Lower lobe of right lung (tissue), 2 donors: ENCODE results near the gene TMPRSS2. TPM values are rescaled to one million over a fixed set of nuclear protein-coding genes. Genes with fewer than 3 reads are reported as not detected.
"Not testable (repeated sequence)": the region's sequence is repeated elsewhere in the genome, so short reads cannot be mapped to it uniquely, and the experiment has no call there.

Experiments
- ATAC-seq, 2 donors: fragments of 200-7000 bp; cut with Tn5 transposase; one replicate each; pipeline ENCODE4 v1.9.1; 2020 to 2022; ENCODE audit warnings: mild to moderate bottlenecking in 2 of 2, moderate library complexity in 2 of 2
- DNase-seq: peaks from one replicate; pipeline ENCODE4 v3.0.0-alpha.2; 2020
- H3K27ac ChIP-seq: fragments of 200-600 bp; one replicate; pipeline ENCODE4 v1.8.0; 2022
- H3K27me3 ChIP-seq: fragments of 200-600 bp; one replicate; pipeline ENCODE4 v1.8.0; 2022; ENCODE audit warnings: low read depth
- H3K36me3 ChIP-seq: fragments of 200-600 bp; one replicate; pipeline ENCODE4 v1.8.0; 2022; ENCODE audit warnings: mild to moderate bottlenecking
- H3K4me1 ChIP-seq: fragments of 200-600 bp; one replicate; pipeline ENCODE4 v1.8.0; 2022
- H3K4me3 ChIP-seq: fragments of 200-600 bp; one replicate; pipeline ENCODE4 v1.8.0; 2022; ENCODE audit warnings: mild to moderate bottlenecking
- H3K9me3 ChIP-seq: fragments of 200-600 bp; one replicate; pipeline ENCODE4 v1.8.0; 2022
- intact Hi-C: fragments of 100-400 bp; cut with DNase I; formaldehyde crosslinking; loops from one replicate; pipeline ENCODE4 v1.11.0; 2022
- total RNA-seq: library from RNA; stranded (reverse); fragmentation: NEBNext Ultra II Directional; extraction: Animal tissue kit (Norgen Biotek cat#: 25700); gene quantifications from one replicate; pipeline ENCODE4 v1.2.1, GENCODE V29; 2021
- TF ChIP-seq, protein P1 (sequence below): fragments of 200-600 bp; IDR thresholded peaks from one replicate; pipeline ENCODE4 v1.8.0; 2022; ENCODE audit warnings: antibody characterized with exemption, mild to moderate bottlenecking
- donor health status: DM: no; HTN: yes; CAD: no; lungs with severe emphysema.

TMPRSS2 gene
- total RNA-seq, 1 donor from 2014 or later = 87.7 TPM

- Histone ChIP-seq H3K27ac (peak overlapping the region; percentile 91), H3K27me3 (no peaks in the 10 kb centered on the region), H3K4me1 (peaks cover 38% of the 10 kb centered on the region), H3K9me3 (no peaks in the 10 kb centered on the region), H3K4me3 (no peak overlapping the region), H3K36me3 (no peaks in the 10 kb centered on the region)
- ATAC-seq (no peak), DNase-seq (no peak)
- TF ChIP-seq, protein P1, sequence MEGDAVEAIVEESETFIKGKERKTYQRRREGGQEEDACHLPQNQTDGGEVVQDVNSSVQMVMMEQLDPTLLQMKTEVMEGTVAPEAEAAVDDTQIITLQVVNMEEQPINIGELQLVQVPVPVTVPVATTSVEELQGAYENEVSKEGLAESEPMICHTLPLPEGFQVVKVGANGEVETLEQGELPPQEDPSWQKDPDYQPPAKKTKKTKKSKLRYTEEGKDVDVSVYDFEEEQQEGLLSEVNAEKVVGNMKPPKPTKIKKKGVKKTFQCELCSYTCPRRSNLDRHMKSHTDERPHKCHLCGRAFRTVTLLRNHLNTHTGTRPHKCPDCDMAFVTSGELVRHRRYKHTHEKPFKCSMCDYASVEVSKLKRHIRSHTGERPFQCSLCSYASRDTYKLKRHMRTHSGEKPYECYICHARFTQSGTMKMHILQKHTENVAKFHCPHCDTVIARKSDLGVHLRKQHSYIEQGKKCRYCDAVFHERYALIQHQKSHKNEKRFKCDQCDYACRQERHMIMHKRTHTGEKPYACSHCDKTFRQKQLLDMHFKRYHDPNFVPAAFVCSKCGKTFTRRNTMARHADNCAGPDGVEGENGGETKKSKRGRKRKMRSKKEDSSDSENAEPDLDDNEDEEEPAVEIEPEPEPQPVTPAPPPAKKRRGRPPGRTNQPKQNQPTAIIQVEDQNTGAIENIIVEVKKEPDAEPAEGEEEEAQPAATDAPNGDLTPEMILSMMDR = no peak
- intact Hi-C loops = no loop called here
Measured at GRCh38 chr21:41418393-41418792, 89.6 kb downstream of the TMPRSS2 start.

- DNase-seq, H3K4me3 ChIP-seq, ATAC-seq, H3K36me3 ChIP-seq, H3K27me3 ChIP-seq, H3K9me3 ChIP-seq, H3K27ac ChIP-seq, intact Hi-C loops: not testable (repeated sequence)
- H3K4me1 ChIP-seq = peaks cover 31% of the 10 kb centered on the region
Measured at GRCh38 chr21:41417505-41417904, 90.5 kb downstream of the TMPRSS2 start.

Other genes with a start within 250 kb of the TMPRSS2 start
- 4.8 TPM for gene FAM3B, start 191.4 kb downstream of the TMPRSS2 start, total RNA-seq
- 35.5 TPM for gene MX2, start 146.1 kb downstream of the TMPRSS2 start, total RNA-seq
- 211 TPM for gene MX1, start 81.9 kb downstream of the TMPRSS2 start, total RNA-seq